ENCODE results near the gene TTLL11.

DNA sequence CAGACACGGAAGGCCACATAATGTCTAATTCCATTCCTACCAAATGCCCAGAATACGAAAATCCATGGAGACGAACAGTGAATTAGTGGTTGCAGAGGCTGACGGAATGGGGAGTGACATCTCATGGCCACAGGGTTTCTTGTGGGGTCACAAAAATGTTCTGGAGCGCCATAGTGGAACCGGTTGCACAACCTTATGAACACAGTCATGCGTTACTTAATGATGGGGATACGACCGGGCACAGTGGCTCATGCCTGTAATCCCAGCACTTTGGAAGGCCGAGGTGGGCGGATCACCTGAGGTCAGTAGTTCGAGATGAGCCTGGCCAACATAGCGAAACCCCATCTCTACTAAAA, 26.0 kb upstream of the TTLL11 start:
- TF ChIP-seq, protein P1, sequence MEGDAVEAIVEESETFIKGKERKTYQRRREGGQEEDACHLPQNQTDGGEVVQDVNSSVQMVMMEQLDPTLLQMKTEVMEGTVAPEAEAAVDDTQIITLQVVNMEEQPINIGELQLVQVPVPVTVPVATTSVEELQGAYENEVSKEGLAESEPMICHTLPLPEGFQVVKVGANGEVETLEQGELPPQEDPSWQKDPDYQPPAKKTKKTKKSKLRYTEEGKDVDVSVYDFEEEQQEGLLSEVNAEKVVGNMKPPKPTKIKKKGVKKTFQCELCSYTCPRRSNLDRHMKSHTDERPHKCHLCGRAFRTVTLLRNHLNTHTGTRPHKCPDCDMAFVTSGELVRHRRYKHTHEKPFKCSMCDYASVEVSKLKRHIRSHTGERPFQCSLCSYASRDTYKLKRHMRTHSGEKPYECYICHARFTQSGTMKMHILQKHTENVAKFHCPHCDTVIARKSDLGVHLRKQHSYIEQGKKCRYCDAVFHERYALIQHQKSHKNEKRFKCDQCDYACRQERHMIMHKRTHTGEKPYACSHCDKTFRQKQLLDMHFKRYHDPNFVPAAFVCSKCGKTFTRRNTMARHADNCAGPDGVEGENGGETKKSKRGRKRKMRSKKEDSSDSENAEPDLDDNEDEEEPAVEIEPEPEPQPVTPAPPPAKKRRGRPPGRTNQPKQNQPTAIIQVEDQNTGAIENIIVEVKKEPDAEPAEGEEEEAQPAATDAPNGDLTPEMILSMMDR (IDR thresholded peaks at IDR 0.05) = no peak
- no peak for TF ChIP-seq EP300 (IDR thresholded peaks at IDR 0.05)

Data from esophagus muscularis mucosa (tissue), 3 donors.